Upper lobe of left lung (tissue), 4 donors: ENCODE data around the gene ADNP.

ENCODE experiments used
- EP300 ChIP-seq, 4 donors: sonication (generic); formaldehyde crosslinking; IDR thresholded peaks; one replicate each; pipeline ENCODE4 v1.5.1; 2017; ENCODE audit warnings: antibody characterized with exemption in 4 of 4, control low read depth in 2 of 4
- POLR2A ChIP-seq, 4 donors: fragments of 450-650 bp; IDR thresholded peaks; one replicate each; pipeline ENCODE4 v1.5.1; 2016 to 2017; ENCODE audit warnings: antibody characterized with exemption in 4 of 4, mild to moderate bottlenecking in 2 of 4
- POLR2AphosphoS5 ChIP-seq, 2 donors: sonication (generic); formaldehyde crosslinking; IDR thresholded peaks; one replicate each; pipeline ENCODE4 v1.5.1; 2017; ENCODE audit warnings: antibody characterized with exemption in 2 of 2
- TF ChIP-seq, protein P1 (sequence below), 6 experiments: fragments of 450-650 bp in 4 of 6; fragments of 200-600 bp in 2 of 6; sonication (generic) in 2 of 6; IDR thresholded peaks; one replicate each; pipeline ENCODE4 v1.5.1; 2016 to 2019; ENCODE audit warnings: antibody characterized with exemption in 6 of 6

DNA sequence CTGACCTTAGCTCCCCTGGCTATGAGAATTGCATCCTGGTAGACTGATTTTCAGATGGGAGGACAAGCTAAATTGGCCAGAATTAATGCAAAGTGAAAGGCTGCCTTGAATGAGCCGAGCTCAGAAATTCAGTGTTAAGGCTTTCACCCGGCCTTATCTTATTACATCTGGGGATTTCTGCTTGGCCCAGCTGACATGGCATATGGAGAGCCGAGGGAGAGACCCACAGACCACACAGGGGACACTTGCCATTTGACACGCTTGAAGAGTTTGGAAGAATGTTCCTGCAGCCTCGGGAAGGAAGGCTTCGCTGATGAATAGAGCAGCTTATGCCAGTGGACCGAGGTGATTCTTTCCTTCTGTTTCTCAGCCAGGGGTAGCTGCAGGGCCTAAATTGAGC, 36.3 kb upstream of the ADNP start:
- TF ChIP-seq POLR2A (IDR thresholded peaks at IDR 0.05) (no peak), POLR2AphosphoS5 (IDR thresholded peaks at IDR 0.05) (no peak), EP300 (IDR thresholded peaks at IDR 0.05) (no peak)
- TF ChIP-seq, protein P1, sequence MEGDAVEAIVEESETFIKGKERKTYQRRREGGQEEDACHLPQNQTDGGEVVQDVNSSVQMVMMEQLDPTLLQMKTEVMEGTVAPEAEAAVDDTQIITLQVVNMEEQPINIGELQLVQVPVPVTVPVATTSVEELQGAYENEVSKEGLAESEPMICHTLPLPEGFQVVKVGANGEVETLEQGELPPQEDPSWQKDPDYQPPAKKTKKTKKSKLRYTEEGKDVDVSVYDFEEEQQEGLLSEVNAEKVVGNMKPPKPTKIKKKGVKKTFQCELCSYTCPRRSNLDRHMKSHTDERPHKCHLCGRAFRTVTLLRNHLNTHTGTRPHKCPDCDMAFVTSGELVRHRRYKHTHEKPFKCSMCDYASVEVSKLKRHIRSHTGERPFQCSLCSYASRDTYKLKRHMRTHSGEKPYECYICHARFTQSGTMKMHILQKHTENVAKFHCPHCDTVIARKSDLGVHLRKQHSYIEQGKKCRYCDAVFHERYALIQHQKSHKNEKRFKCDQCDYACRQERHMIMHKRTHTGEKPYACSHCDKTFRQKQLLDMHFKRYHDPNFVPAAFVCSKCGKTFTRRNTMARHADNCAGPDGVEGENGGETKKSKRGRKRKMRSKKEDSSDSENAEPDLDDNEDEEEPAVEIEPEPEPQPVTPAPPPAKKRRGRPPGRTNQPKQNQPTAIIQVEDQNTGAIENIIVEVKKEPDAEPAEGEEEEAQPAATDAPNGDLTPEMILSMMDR (IDR thresholded peaks at IDR 0.05): no peak
